K562 (cell line): Measurements from ENCODE around the gene STX1A. TPM values are rescaled to one million over a fixed set of nuclear protein-coding genes. Genes with fewer than 3 reads are reported as not detected.

ENCODE experiments used
- ADNP ChIP-seq: fragments of 200-800 bp; sonication (Bioruptor generic); IDR thresholded peaks from 2 replicates; pipeline ENCODE4 v1.6.1; 2016; ENCODE audit warnings: missing genetic modification characterization, missing compliant biosample characterization
- MED1 ChIP-seq: sonication (generic); formaldehyde crosslinking; IDR thresholded peaks from 2 replicates; pipeline ENCODE4 v1.8.1; 2023; ENCODE audit warnings: missing genetic modification reagents, borderline replicate concordance
- SLC30A9 ChIP-seq: fragments of 250-450 bp; sonication (Bioruptor Pico); IDR thresholded peaks from 2 replicates; pipeline ENCODE4 v1.8.0; 2022; ENCODE audit warnings: mild to moderate bottlenecking, moderate library complexity
- SRF ChIP-seq, 2 experiments: fragments of 250-450, 450-650 bp in 1 of 2; sonication (Bioruptor Pico) in 1 of 2; sonication (generic) in 1 of 2; formaldehyde crosslinking; IDR thresholded peaks; 2 replicates each; pipeline versions ENCODE4 v1.5.0 to v1.5.1; 2020 to 2022; ENCODE audit warnings: mild to moderate bottlenecking in 1 of 2, missing genetic modification reagents in 1 of 2
- TAL1 ChIP-seq: fragments of 450-650 bp; IDR thresholded peaks from 2 replicates; pipeline ENCODE4 v1.6.1; 2016; ENCODE audit warnings: mild to moderate bottlenecking
- YY1 ChIP-seq, 3 experiments: IDR thresholded peaks; 2 replicates each; pipeline ENCODE4 v1.6.1; 2011; ENCODE audit warnings: low read length in 2 of 3, mild to moderate bottlenecking in 2 of 3, moderate library complexity in 2 of 3, borderline replicate concordance in 1 of 3, control low read depth in 1 of 3, low read depth in 1 of 3; ENCODE audit not compliant: insufficient read depth in 3 of 3, insufficient replicate concordance in 2 of 3, control insufficient read depth in 1 of 3, insufficient read length in 1 of 3; ENCODE audit errors: extremely low read depth in 1 of 3
- ZBTB7A ChIP-seq: IDR thresholded peaks from 2 replicates; pipeline ENCODE4 v1.6.1; 2011; ENCODE audit warnings: low read depth, mild to moderate bottlenecking, low read length, moderate library complexity, borderline replicate concordance; ENCODE audit not compliant: control insufficient read depth
- polyA plus RNA-seq, 8 experiments: library from polyadenylated mRNA; depleted of rRNA in 4 of 8; stranded (reverse) in 5 of 8; unstranded in 3 of 8; fragments of >200 nt; fragmentation: Nextera tagmentation in 2 of 8; fragmentation: Illumina TruSeq in 1 of 8; extraction: Ambion mirVana in 2 of 8; extraction: Trizol in 1 of 8; gene quantifications; 2 replicates each; pipeline versions ENCODE4 v1.2.1 to v1.2.3, GENCODE V29; 2011 to 2014; ENCODE audit warnings: inconsistent platforms in 1 of 8, missing spikeins in 1 of 8
- total RNA-seq, 7 experiments: library from RNA; depleted of rRNA in 6 of 7; stranded (reverse); fragments of >200 nt in 6 of 7; fragmentation: Illumina TruSeq in 2 of 7; extraction: Trizol in 2 of 7; gene quantifications; 2 replicates each; pipeline versions ENCODE4 v1.2.1 to v1.2.3, GENCODE V29; 2011 to 2021; ENCODE audit warnings: low replicate concordance in 1 of 7
- TF ChIP-seq, protein P1 (sequence below): fragments of 250-450 bp; sonication (Bioruptor Pico); IDR thresholded peaks from 2 replicates; pipeline ENCODE4 v1.9.0; 2021; ENCODE audit warnings: mild to moderate bottlenecking
- TF ChIP-seq, protein P2 (sequence below): fragments of 450-650 bp; IDR thresholded peaks from 2 replicates; pipeline ENCODE4 v1.7.1; 2018; ENCODE audit warnings: mild to moderate bottlenecking, low read depth; ENCODE audit not compliant: partially characterized antibody
- TF ChIP-seq, protein P3 (sequence below): IDR thresholded peaks from 2 replicates; pipeline ENCODE4 v1.6.1; 2012; ENCODE audit warnings: low read depth, low read length, improper control_type of control experiment, borderline replicate concordance
- TF ChIP-seq, protein P4 (sequence below): fragments of 200-800 bp; sonication (Bioruptor generic); IDR thresholded peaks from 2 replicates; pipeline ENCODE4 v1.6.1; 2017; ENCODE audit warnings: missing genetic modification characterization, missing compliant biosample characterization
- TF ChIP-seq, protein P5 (sequence below), 3 experiments: fragments of 200-800 bp in 1 of 3; sonication (Bioruptor generic) in 1 of 3; sonication (generic) in 1 of 3; formaldehyde crosslinking in 1 of 3; IDR thresholded peaks; 2 replicates each; pipeline versions ENCODE4 v1.6.1 to v1.8.0; 2016 to 2022; ENCODE audit warnings: mild to moderate bottlenecking in 2 of 3, missing compliant biosample characterization in 2 of 3, missing genetic modification characterization in 2 of 3, missing genetic modification reagents in 1 of 3
- TF ChIP-seq, protein P6 (sequence below): IDR thresholded peaks from 2 replicates; pipeline ENCODE4 v1.6.1; 2011; ENCODE audit warnings: borderline replicate concordance, low read depth, mild to moderate bottlenecking, moderate library complexity, low read length; ENCODE audit not compliant: insufficient read depth, poor library complexity, severe bottlenecking

The STX1A gene
- total and polyA plus RNA-seq, 9 of the 15 experiments (the other 6 are each of a cell fraction or from before 2014, with no cell fraction given) = 0.04 to 15.1 (median 6.3) TPM

DNA sequence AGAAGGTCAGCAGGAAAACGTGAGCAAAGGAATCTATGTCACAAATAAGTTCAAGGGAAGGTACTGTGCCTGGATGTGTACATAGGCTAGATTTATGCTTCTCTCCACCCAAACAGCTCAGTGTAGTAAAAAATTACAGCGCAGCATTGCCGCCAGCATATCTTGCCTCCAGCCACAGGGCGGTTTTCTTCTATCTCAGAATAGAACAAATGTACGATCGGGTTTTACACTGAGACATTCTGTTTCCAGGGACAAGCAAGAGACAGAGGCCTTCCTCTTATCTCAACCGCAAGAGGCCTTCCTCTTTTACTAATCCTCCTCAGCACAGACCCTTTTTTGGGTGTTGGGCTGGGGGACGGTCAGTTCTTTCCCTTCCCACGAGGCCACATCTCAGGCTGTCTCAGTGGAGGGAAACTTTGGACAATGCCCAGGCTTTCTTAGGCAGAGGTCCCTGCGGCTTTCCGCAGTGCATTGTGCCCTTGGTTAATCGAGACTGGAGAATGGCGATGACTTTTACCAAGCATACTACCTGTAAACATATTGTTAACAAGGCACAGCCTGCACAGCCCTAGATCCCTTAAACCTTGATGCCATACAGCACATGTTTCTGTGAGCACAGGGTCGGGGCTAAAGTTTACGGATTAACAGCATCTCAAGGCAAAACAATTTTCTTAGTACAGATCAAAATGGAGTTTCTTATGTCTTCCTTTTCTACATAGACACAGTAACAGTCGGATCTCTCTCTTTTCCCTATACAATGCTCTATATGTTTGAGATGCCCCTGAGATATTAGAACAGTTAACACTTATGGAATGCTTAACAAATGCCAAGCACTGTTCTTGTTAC lies 30.7 kb upstream of the STX1A start (continued):
- TF ChIP-seq, protein P1, sequence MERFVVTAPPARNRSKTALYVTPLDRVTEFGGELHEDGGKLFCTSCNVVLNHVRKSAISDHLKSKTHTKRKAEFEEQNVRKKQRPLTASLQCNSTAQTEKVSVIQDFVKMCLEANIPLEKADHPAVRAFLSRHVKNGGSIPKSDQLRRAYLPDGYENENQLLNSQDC (CRISPR knock-in tag) = no peak
- TF ChIP-seq, protein P2, sequence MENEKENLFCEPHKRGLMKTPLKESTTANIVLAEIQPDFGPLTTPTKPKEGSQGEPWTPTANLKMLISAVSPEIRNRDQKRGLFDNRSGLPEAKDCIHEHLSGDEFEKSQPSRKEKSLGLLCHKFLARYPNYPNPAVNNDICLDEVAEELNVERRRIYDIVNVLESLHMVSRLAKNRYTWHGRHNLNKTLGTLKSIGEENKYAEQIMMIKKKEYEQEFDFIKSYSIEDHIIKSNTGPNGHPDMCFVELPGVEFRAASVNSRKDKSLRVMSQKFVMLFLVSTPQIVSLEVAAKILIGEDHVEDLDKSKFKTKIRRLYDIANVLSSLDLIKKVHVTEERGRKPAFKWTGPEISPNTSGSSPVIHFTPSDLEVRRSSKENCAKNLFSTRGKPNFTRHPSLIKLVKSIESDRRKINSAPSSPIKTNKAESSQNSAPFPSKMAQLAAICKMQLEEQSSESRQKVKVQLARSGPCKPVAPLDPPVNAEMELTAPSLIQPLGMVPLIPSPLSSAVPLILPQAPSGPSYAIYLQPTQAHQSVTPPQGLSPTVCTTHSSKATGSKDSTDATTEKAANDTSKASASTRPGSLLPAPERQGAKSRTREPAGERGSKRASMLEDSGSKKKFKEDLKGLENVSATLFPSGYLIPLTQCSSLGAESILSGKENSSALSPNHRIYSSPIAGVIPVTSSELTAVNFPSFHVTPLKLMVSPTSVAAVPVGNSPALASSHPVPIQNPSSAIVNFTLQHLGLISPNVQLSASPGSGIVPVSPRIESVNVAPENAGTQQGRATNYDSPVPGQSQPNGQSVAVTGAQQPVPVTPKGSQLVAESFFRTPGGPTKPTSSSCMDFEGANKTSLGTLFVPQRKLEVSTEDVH = no peak
- TF ChIP-seq ADNP (tag) (no peak), TAL1 (peak; percentile 38; the same call in 1 of the 2 replicates), SLC30A9 (CRISPR knock-in tag) (no peak), ZBTB7A (peak; percentile 38; the same call in 1 of the 2 replicates), YY1 (IDR thresholded peaks at IDR 0.05; ENCODE audit: borderline replicate concordance in 1 of 3, control insufficient read depth in 1 of 3, extremely low read depth in 1 of 3, insufficient read depth in 3 of 3, insufficient read length in 1 of 3, insufficient replicate concordance in 2 of 3, low read depth in 1 of 3, low read length in 2 of 3) (no peak), SRF (CRISPR knock-in tag; IDR thresholded peaks at IDR 0.05) (peak in 1 of 2 experiments; percentile 74; a peak in 1 of 4 replicates), MED1 (no peak)
- TF ChIP-seq, protein P3, sequence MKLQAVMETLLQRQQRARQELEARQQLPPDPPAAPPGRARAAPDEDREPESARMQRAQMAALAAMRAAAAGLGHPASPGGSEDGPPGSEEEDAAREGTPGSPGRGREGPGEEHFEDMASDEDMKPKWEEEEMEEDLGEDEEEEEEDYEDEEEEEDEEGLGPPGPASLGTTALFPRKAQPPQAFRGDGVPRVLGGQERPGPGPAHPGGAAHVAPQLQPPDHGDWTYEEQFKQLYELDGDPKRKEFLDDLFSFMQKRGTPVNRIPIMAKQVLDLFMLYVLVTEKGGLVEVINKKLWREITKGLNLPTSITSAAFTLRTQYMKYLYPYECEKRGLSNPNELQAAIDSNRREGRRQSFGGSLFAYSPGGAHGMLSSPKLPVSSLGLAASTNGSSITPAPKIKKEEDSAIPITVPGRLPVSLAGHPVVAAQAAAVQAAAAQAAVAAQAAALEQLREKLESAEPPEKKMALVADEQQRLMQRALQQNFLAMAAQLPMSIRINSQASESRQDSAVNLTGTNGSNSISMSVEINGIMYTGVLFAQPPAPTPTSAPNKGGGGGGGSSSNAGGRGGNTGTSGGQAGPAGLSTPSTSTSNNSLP = no peak
- TF ChIP-seq, protein P4, sequence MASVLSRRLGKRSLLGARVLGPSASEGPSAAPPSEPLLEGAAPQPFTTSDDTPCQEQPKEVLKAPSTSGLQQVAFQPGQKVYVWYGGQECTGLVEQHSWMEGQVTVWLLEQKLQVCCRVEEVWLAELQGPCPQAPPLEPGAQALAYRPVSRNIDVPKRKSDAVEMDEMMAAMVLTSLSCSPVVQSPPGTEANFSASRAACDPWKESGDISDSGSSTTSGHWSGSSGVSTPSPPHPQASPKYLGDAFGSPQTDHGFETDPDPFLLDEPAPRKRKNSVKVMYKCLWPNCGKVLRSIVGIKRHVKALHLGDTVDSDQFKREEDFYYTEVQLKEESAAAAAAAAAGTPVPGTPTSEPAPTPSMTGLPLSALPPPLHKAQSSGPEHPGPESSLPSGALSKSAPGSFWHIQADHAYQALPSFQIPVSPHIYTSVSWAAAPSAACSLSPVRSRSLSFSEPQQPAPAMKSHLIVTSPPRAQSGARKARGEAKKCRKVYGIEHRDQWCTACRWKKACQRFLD = no peak
- TF ChIP-seq, protein P5, sequence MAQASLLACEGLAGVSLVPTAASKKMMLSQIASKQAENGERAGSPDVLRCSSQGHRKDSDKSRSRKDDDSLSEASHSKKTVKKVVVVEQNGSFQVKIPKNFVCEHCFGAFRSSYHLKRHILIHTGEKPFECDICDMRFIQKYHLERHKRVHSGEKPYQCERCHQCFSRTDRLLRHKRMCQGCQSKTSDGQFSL (CRISPR knock-in tag; IDR thresholded peaks at IDR 0.05) = no peak
- TF ChIP-seq, protein P5 (tag; IDR thresholded peaks at IDR 0.05) = 0 out of 4 replicates have a peak, but pooled peaks of 1 of the 2 experiments have one; percentile 34
- TF ChIP-seq, protein P6, sequence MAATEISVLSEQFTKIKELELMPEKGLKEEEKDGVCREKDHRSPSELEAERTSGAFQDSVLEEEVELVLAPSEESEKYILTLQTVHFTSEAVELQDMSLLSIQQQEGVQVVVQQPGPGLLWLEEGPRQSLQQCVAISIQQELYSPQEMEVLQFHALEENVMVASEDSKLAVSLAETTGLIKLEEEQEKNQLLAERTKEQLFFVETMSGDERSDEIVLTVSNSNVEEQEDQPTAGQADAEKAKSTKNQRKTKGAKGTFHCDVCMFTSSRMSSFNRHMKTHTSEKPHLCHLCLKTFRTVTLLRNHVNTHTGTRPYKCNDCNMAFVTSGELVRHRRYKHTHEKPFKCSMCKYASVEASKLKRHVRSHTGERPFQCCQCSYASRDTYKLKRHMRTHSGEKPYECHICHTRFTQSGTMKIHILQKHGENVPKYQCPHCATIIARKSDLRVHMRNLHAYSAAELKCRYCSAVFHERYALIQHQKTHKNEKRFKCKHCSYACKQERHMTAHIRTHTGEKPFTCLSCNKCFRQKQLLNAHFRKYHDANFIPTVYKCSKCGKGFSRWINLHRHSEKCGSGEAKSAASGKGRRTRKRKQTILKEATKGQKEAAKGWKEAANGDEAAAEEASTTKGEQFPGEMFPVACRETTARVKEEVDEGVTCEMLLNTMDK = no peak
